Tibial artery (tissue), 4 donors: Measurements from ENCODE around the gene SYNE3.

Source experiments
- DNase-seq, 2 donors: peaks; one replicate each; pipeline ENCODE4 v3.0.0-alpha.2; 2019
- H3K27ac ChIP-seq, 2 donors: fragments of 200-600 bp; sonication (generic) in 1 of 2; 1 replicate in 1 of 2; 2 replicates in 1 of 2; pipeline ENCODE4 v1.5.1; 2018 to 2019; ENCODE audit warnings: mild to moderate bottlenecking in 1 of 2
- H3K27me3 ChIP-seq, 2 donors: fragments of 200-600 bp; sonication (generic) in 1 of 2; one replicate each; pipeline versions ENCODE4 v1.5.1 to v1.6.0; 2016 to 2019
- H3K36me3 ChIP-seq, 3 donors: fragments of 200-600 bp; sonication (generic) in 2 of 3; one replicate each; pipeline ENCODE4 v1.5.1; 2016 to 2019; ENCODE audit warnings: mild to moderate bottlenecking in 2 of 3
- H3K4me1 ChIP-seq, 4 donors: fragments of 200-600 bp; sonication (generic) in 2 of 4; 1 replicate in 3 of 4; 2 replicates in 1 of 4; pipeline ENCODE4 v1.5.1; 2016 to 2019
- H3K4me3 ChIP-seq, 2 donors: fragments of 200-600 bp; sonication (generic) in 1 of 2; 1 replicate in 1 of 2; 2 replicates in 1 of 2; pipeline ENCODE4 v1.5.1; 2018 to 2019; ENCODE audit warnings: mild to moderate bottlenecking in 2 of 2
- H3K9me3 ChIP-seq, 3 donors: fragments of 200-600 bp; sonication (generic) in 1 of 3; one replicate each; pipeline ENCODE4 v1.5.1; 2016 to 2019
- CTCF ChIP-seq, 2 experiments: fragments of 200-600 bp in 1 of 2; fragments of 450-650 bp in 1 of 2; IDR thresholded peaks; one replicate each; pipeline ENCODE4 v1.5.1; 2017 to 2019; ENCODE audit warnings: antibody characterized with exemption in 2 of 2, mild to moderate bottlenecking in 1 of 2, moderate library complexity in 1 of 2
- intact Hi-C: fragments of 100-400 bp; cut with DNase I; formaldehyde crosslinking; loops from one replicate; pipeline ENCODE4 v1.15.0; 2023; ENCODE audit warnings: low total_unique reads

SYNE3 gene

DNA sequence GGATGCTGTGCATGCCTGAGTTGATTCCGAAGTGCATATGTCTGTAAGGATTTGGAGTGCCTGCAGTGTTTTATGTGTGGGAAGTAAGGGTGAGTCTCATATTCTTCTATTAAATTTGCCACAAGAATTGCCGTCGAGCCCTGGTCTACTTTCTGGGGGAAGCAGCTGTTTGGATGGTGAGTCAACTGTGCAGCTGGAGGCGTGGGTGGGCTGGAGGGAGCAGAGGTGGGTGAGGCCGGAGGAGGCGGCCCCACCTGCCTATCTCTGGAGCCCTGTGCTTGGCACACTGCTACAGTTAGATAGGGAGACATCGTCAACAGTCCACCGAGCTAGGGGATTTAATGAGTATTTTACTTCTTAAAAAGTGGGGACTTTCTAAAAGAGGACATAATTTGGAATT lies 28.1 kb upstream of the SYNE3 start:
- no peak for TF ChIP-seq CTCF (IDR thresholded peaks at IDR 0.05)

GRCh38 chr14:95543021-95543420 lies 26.6 kb upstream of the SYNE3 start:
- TF ChIP-seq CTCF (IDR thresholded peaks at IDR 0.05): no peak
- peaks cover 0 to 23% (median 16%) of the 10 kb centered on the region in 4 donors for H3K4me1 ChIP-seq
- H3K27me3 ChIP-seq: no peaks in the 10 kb centered on the region
- no peak for DNase-seq
- no peak overlapping the region for H3K27ac ChIP-seq
- intact Hi-C loops: no loop called here
- H3K9me3 ChIP-seq: no peaks in the 10 kb centered on the region
- H3K36me3 ChIP-seq: peaks cover 0 to 15% (median 11%) of the 10 kb centered on the region in 3 donors
- H3K4me3 ChIP-seq: no peak overlapping the region

More for the DNA sequence above, 28.1 kb upstream of the SYNE3 start:
- Histone ChIP-seq H3K9me3 (no peaks in the 10 kb centered on the region), H3K4me1 (peaks cover 0 to 24% (median 13%) of the 10 kb centered on the region in 4 donors), H3K4me3 (no peak overlapping the region), H3K27ac (no peak overlapping the region), H3K27me3 (no peaks in the 10 kb centered on the region), H3K36me3 (peaks cover 0 to 15% (median 11%) of the 10 kb centered on the region in 3 donors)
- intact Hi-C loops: no loop called here
- no peak for DNase-seq

DNA sequence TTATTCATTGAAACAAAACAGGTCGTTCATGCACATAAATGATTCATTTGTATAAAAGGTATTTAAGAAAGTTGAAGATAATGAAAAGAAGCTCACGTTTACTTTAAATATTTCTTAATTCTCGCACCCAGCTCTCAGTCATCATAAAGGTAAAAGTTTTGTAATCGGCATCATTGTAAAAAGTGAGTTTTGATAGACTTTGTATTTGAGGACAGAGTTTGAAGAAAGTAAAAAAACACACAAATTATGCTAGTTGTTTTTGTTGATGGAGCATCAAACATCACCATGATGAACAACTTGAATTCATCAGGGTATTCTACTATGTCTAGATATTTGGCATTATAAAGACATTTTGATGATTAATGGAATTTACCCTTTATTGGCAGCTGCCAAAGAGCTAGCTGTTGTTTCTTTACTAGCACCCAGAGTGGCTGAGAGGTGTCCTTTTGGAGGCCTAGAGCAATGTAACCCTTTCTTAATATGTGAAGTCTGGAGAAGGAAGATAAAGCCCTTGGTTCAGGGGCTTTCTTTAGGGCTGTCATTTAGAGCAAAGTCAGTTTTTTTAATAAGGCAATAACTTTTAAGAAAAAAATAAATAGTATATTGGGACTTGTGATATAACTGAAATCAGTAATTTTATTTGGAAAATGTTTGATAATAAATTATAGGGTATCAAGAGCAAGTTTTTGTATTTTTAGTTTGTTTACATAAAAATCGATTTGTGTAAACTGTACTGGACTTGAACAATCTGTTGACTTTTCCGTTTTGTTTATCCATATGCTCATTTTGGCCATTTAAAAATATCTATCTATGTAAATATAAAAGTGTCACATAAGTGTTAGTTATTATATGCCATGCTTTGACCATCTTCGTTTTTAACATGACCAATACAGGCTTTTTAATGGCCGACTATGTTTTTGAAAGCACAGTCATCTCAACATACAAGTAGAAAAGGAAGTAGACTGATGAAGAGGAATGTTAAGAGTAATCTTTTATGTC lies 25.8 kb upstream of the SYNE3 start:
- peaks cover 0 to 15% (median 11%) of the 10 kb centered on the region in 3 donors for H3K36me3 ChIP-seq
- no peaks in the 10 kb centered on the region for H3K9me3 ChIP-seq
- no peak overlapping the region for H3K4me3 ChIP-seq
- H3K27me3 ChIP-seq: no peaks in the 10 kb centered on the region
- TF ChIP-seq CTCF (IDR thresholded peaks at IDR 0.05): no peak
- no peak for DNase-seq
- H3K27ac ChIP-seq: no peak overlapping the region
- intact Hi-C loops: no loop called here
- peaks cover 0 to 23% (median 10%) of the 10 kb centered on the region in 4 donors for H3K4me1 ChIP-seq

GRCh38 chr14:95541346-95541745 lies 24.9 kb upstream of the SYNE3 start:
- no peaks in the 10 kb centered on the region for H3K9me3 ChIP-seq
- TF ChIP-seq CTCF (IDR thresholded peaks at IDR 0.05): no peak
- peaks cover 0 to 28% (median 15%) of the 10 kb centered on the region in 4 donors for H3K4me1 ChIP-seq
- intact Hi-C loops: no loop called here
- H3K36me3 ChIP-seq: peaks cover 0 to 15% (median 11%) of the 10 kb centered on the region in 3 donors
- H3K27me3 ChIP-seq: no peaks in the 10 kb centered on the region
- H3K4me3 ChIP-seq: no peak overlapping the region
- DNase-seq: no peak
- H3K27ac ChIP-seq: no peak overlapping the region

- Histone ChIP-seq H3K9me3 (no peaks in the 10 kb centered on the region), H3K36me3 (peaks cover 0 to 15% (median 11%) of the 10 kb centered on the region in 3 donors), H3K4me1 (peaks cover 0 to 29% (median 22%) of the 10 kb centered on the region in 4 donors), H3K27ac (no peak overlapping the region), H3K27me3 (no peaks in the 10 kb centered on the region), H3K4me3 (no peak overlapping the region)
- TF ChIP-seq CTCF (IDR thresholded peaks at IDR 0.05): no peak
- DNase-seq: no peak
- intact Hi-C loops: no loop called here
Observed at GRCh38 chr14:95540236-95540855, 23.9 kb upstream of the SYNE3 start.
